ENCODE measurements around the gene ZNF543. TPM values are rescaled to one million over a fixed set of nuclear protein-coding genes. Genes with fewer than 3 reads are reported as not detected.
"Not testable (repeated sequence)": the region's sequence is repeated elsewhere in the genome, so short reads cannot be mapped to it uniquely, and the experiment has no call there.

ZNF543 gene
- total RNA-seq = 1 to 10 TPM; 8.2 to 8.4 TPM

DNA sequence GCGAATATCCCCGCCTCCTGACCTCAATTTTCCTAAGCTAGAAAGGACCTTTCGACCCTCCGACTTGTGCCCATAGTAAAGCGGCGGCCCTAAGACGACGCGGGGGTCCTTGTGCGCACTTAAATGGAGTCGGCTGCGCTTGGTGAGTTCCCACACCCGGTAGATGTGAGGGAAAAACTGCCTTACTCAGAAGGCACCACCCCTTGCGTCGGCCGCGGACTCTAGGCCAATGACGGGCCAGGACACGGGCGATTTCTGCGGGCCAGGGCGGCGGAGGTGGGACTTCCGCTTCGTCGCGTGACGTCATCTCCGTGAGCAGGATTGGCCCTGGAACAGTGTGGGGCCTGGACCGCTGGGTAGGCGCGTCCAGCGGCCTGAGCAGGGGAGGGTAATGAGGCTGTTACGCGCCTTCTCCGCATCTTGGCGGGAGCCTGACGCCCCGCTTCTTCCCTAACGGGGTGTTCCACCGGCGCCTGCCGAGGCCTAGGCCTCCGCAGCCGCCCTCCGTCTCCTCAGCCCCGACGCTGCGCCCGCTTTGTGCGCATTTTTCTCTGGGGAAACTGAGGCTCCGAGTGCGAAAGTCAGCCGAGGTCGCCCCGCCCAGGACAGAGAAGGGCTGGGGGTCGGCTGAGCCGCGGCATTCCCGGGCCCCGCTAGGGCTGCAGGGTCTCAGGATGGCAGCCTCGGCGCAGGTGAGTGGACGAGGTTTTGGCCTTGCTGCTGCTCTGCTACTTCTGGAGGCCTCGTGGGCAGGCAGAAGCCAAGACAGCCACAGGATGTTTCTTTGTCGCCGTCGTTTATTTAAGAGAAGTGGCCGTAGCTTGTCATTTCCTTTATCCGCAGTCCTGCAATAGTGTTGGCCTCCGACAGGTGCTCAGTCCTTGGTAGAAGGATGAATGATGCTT, at the start of gene ZNF543:
ZNF543 (plus strand) TSS at position 293 of the 905 bp plus-strand sequence; CDS start at position 675, 382 bp downstream.
- Mint-ChIP-seq H3K9me3 (peaks cover 24% of the 10 kb centered on the region), H3K4me1 (peaks cover 23% of the 10 kb centered on the region)

DNA sequence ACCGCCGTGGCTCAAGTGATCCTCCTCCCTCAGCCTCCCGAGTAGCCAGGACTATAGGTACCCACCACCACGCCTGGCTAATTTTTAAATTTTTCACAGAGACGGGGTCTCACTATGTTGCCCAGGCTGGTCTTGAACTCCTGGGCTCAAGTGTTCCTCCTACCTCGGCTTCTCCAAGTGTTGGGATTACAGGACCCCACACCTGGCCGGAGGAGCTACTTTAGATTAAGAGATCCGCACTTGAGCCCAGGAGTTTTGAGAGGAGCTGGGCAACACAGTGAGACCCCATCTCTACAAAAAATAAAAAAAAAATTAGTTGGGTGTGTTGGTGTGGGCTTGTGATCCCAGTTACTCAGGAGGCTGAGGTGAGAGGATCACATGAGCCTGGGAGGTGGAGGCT, 49.0 kb upstream of the ZNF543 start:
- no peak overlapping the region for H3K4me3 Mint-ChIP-seq
- H3K4me1 Mint-ChIP-seq = peaks cover 13% of the 10 kb centered on the region
- no peak for DNase-seq
- peaks cover 2% of the 10 kb centered on the region for H3K9me3 Mint-ChIP-seq
- H3K27ac Mint-ChIP-seq = no peak overlapping the region
- H3K36me3 Mint-ChIP-seq = peaks cover 63% of the 10 kb centered on the region
- no peaks in the 10 kb centered on the region for H3K27me3 Mint-ChIP-seq

More for the DNA sequence above, at the start of gene ZNF543:
- H3K27me3 Mint-ChIP-seq = peaks cover 19% of the 10 kb centered on the region
- peak within 1 kb of the TSS; percentile 86 for H3K4me3 Mint-ChIP-seq
- H3K27ac Mint-ChIP-seq = peak within 1 kb of the TSS; percentile 95
- peaks cover 52% of the 10 kb centered on the region for H3K36me3 Mint-ChIP-seq
- DNase-seq = peak; percentile 94

DNA sequence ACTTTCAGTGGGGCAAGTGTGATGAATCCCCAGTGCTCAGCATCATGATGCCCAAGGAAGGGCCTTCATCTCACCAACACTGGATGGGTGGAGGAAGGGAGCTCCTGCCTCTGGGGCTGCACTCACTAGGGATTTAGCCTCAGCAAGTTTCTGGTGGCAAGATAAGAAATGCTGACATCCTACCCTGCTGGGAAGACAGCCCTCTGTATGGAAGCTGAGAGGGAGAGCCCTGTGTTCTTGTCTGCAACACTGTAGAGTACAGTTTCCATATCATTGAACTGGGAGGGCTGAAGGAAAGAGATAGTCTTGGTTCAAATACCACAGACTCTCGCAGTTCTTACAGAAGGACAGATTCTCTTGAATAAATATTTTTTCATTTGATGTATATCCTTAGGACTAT, 47.3 kb upstream of the ZNF543 start:
- Mint-ChIP-seq H3K36me3 (peaks cover 59% of the 10 kb centered on the region), H3K27me3 (no peaks in the 10 kb centered on the region), H3K9me3 (peaks cover 2% of the 10 kb centered on the region), H3K27ac (no peak overlapping the region), H3K4me3 (no peak overlapping the region), H3K4me1 (peaks cover 14% of the 10 kb centered on the region)
- DNase-seq = no peak

DNA sequence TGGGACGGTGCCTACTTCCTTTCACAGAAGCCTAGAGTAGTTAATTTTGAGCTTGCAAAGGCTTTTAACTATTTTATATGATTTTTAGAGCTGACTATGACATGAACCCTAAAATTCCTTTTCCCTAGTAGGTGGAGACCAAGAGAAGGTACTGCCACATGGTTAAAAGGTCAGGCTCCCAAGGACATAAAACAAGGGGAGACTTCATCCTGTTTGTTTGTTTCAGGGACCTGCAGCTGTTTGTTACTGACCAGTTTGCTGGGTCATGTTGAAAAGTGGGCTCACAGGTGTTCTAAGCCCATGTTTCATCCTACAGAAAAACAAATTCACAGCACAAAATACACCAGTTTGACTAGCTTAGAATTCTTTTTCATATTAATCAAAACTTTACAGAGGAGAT, 43.8 kb upstream of the ZNF543 start:
- no peak overlapping the region for H3K4me3 Mint-ChIP-seq
- peaks cover 2% of the 10 kb centered on the region for H3K9me3 Mint-ChIP-seq
- no peak for DNase-seq
- H3K36me3 Mint-ChIP-seq = peaks cover 53% of the 10 kb centered on the region
- no peak overlapping the region for H3K27ac Mint-ChIP-seq
- H3K27me3 Mint-ChIP-seq = no peaks in the 10 kb centered on the region
- H3K4me1 Mint-ChIP-seq = peaks cover 17% of the 10 kb centered on the region

DNA sequence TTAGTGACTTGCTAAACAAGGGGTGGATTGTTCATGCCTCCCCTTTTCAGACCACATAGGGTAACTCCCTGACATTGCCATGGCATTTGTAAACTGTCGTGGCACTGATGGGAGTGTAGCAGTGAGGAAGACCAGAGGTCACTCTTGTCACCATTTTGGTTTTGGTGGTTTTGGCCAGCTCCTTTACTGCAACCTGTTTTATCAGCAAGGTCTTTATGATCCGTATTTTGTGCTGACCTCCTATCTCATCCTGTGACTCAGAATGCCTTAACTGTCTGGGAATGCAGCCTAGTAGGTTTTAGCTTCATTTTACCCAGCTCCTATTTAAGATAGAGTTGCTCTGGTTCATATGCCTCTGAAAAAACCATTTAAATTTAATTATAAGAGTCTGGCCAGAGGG, 41.8 kb upstream of the ZNF543 start:
- H3K36me3 Mint-ChIP-seq = peaks cover 58% of the 10 kb centered on the region
- peaks cover 32% of the 10 kb centered on the region for H3K4me1 Mint-ChIP-seq
- not testable (repeated sequence) for H3K4me3 Mint-ChIP-seq, DNase-seq, H3K9me3 Mint-ChIP-seq, H3K27me3 Mint-ChIP-seq, H3K27ac Mint-ChIP-seq

DNA sequence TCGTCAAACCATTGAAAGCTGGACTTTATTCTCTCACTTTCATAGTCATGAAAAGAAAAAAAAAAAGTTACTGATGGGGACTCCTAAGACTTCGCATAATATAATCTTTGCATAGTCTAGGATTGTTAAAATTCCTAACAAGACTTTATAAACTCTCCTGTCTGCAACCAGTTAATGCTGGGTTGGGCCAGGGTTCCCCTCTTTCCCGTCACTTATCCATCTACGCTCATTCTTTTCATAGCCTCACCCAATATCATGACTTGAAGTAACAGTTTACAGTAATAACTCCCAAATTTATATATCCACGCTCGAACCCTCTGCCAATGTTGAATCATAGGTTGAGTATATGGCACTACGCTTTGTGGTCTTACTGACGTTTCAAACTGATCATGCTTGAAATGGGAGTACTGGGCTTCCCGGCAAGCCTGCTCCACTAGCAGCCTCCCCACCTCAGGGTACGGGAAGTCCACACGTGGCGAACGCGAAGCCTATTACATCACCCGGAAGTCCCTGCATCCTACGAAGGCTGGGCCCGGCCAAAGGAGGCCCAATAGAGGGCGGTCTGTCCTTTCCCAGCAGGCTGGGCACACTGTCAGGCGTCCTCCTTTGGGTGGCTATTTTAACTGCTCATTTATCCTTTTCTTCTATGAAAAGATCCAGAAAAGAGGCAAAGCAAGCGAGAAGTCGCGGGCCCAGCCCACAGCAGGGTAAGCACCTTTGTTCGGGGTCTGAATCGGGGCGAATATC, 40.7 kb upstream of the ZNF543 start:
- no peak overlapping the region for H3K27ac Mint-ChIP-seq
- H3K27me3 Mint-ChIP-seq = no peaks in the 10 kb centered on the region
- no peak overlapping the region for H3K4me3 Mint-ChIP-seq
- DNase-seq = peak; percentile 85
- no peaks in the 10 kb centered on the region for H3K9me3 Mint-ChIP-seq
- peaks cover 34% of the 10 kb centered on the region for H3K4me1 Mint-ChIP-seq
- peaks cover 58% of the 10 kb centered on the region for H3K36me3 Mint-ChIP-seq

DNA sequence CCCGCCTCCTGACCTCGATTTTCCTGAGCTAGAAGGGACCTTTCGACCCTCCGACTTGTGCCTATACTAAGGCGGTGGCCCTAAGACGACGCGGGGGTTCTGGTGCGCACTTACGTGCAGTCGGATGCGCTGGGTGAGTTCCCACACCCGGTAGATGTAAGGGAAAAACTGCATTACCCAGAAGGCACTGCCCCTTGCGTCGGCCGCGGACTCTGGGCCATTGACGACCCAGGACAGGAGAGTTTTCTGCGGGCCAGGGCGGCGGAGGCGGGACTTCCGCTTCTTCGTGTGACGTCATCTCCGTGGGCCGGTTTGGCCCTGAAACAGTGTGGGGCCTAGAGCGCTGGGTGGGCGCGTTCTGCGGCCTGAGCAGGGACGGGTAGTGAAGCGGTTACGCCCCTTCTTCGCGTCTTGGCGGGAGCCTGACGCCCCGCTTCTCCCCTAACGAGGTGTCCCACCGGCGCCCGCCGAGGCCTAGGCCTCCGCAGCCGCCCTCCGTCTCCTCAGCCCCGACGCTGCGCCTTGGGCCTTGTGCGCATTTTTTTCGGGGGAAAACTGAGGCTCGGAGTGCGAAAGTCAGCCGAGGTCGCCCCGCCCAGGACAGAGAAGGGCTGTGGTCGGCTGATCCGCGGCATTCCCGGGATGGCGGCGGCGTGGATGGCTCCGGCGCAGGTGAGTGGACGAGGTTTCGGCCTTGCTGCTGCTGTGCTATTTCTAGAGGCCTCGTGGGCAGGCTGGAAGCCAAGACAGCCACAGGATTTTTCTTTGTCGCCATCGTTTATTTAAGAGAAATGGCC, 39.9 kb upstream of the ZNF543 start, which contains the start of gene ZNF460:
ZNF460 (plus strand) TSS at position 321 of the 797 bp plus-strand sequence; CDS start at position 643, 322 bp downstream.
- Mint-ChIP-seq H3K27me3 (no peaks in the 10 kb centered on the region), H3K27ac (no peak within 1 kb of the TSS), H3K4me1 (peaks cover 36% of the 10 kb centered on the region), H3K9me3 (no peaks in the 10 kb centered on the region), H3K36me3 (peaks cover 60% of the 10 kb centered on the region), H3K4me3 (no peak within 1 kb of the TSS)
- peak; percentile 97 for DNase-seq

DNA sequence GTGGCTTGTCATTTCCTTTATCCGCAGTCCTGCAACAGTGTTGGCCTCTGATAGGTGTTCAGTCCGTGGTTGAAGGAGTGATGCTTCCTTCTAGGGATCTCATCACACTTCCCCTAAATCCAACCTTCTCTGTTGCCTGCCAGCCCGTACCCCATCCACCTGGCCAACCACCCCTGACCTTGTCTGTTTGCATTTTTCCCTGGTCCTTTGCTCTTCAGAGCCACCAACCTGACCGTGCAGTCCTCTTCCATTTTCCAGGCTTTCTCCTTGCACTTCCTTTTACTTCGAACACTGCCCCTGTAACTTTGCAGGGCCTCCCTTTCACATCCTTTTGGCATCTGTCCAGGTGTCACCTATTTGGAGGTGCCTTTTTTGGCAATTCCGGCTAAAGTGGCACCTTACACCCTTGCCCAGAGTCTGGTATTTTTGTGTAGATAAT, 39.3 kb upstream of the ZNF543 start:
- Mint-ChIP-seq H3K9me3 (no peaks in the 10 kb centered on the region), H3K4me3 (no peak overlapping the region), H3K4me1 (peaks cover 36% of the 10 kb centered on the region), H3K27me3 (no peaks in the 10 kb centered on the region), H3K27ac (no peak overlapping the region), H3K36me3 (peaks cover 60% of the 10 kb centered on the region)
- peak; percentile 24 for DNase-seq

DNA sequence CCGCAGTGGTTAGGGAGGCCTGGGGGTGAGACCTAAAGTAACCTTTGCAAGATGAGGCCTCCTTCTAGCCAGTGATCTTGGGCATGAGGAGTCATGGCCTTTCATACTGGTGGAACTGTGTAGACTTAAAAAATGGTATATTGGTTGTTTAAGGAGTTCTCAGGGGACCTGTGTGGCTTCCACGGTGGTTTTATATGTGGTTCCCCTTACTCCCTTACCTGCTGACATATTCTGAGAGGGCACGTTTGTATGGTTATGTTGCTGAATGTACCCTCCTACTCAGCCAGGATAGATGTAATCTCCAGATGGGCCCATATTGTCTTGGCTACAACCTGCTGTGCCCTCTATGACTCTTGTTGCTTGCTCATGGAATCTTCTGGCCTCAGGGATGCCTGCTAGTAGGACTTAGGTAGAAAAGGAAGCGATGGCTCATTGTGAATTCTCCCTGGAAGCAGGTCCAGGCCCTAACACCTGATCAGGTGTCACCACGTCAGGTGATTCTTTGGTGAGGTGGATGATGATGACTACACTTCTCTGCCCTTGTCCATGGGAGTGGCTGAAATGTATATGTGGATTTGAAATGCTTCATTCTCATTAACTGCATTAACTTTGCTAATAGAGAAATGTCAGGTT, 38.1 kb upstream of the ZNF543 start:
- peak; percentile 24 for DNase-seq
- Mint-ChIP-seq H3K9me3 (peaks cover 2% of the 10 kb centered on the region), H3K36me3 (peaks cover 66% of the 10 kb centered on the region), H3K27me3 (no peaks in the 10 kb centered on the region), H3K4me1 (peaks cover 41% of the 10 kb centered on the region), H3K27ac (peak overlapping the region; percentile 89), H3K4me3 (no peak overlapping the region)

DNA sequence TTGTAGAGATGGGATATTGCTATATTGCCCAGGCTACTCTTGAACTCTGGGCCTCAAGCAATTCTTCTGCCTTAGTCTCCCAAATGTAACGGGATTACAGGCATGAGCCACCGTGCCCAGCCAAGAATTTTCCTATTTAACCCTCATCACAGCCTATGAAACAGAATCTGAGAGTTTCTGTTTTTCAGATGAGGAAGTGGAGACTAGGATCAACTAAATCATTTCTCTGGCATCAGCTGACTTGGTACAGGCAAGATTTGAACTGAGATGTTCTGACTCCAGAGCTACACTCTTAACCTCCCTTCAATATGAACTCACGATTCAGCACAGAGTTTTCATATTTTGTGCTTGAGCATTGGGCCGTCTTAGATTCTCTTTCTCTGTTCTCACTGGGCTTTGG, 31.9 kb upstream of the ZNF543 start:
- Mint-ChIP-seq H3K36me3 (peaks cover 96% of the 10 kb centered on the region), H3K4me1 (peaks cover 23% of the 10 kb centered on the region), H3K27ac (no peak overlapping the region), H3K4me3 (no peak overlapping the region), H3K9me3 (peaks cover 37% of the 10 kb centered on the region), H3K27me3 (no peaks in the 10 kb centered on the region)
- no peak for DNase-seq

DNA sequence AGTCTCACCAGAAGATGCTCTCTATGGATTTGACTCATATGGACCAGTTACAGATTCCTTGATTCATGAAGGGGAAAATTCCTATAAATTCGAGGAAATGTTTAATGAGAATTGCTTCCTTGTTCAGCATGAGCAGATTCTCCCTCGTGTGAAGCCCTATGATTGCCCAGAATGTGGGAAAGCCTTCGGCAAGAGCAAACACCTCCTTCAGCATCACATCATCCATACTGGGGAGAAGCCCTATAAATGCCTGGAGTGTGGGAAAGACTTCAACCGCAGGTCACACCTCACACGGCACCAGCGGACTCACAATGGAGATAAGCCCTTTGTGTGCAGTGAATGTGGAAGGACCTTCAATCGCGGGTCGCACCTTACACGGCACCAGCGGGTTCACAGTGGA, 29.3 kb upstream of the ZNF543 start:
- peaks cover 57% of the 10 kb centered on the region for H3K9me3 Mint-ChIP-seq
- H3K27me3 Mint-ChIP-seq = no peaks in the 10 kb centered on the region
- peaks cover 12% of the 10 kb centered on the region for H3K4me1 Mint-ChIP-seq
- peaks cover 98% of the 10 kb centered on the region for H3K36me3 Mint-ChIP-seq
- no peak overlapping the region for H3K27ac Mint-ChIP-seq
- DNase-seq = no peak
- H3K4me3 Mint-ChIP-seq = no peak overlapping the region

DNA sequence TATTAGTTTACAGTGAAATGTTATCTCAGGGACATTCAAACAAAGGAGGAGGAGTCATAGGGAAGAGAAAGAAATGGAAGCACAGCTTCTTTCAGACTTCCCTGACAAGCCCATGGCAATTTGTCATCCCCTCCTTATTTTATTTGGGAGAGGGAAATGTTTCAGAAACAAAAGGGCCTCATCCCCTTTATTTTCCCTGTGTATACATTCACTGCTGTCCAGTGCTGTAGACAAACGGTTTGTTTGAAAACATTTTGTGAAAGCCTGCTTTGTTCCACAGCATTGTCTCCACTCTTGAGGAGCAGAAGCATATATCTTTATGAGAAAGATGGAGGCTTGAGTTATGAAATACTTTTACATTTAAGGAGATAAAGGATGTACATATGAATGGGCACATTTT, 27.7 kb upstream of the ZNF543 start:
- Mint-ChIP-seq H3K36me3 (peaks cover 96% of the 10 kb centered on the region), H3K4me1 (peaks cover 8% of the 10 kb centered on the region), H3K4me3 (no peak overlapping the region), H3K9me3 (peaks cover 63% of the 10 kb centered on the region), H3K27me3 (no peaks in the 10 kb centered on the region), H3K27ac (no peak overlapping the region)
- DNase-seq = no peak

DNA sequence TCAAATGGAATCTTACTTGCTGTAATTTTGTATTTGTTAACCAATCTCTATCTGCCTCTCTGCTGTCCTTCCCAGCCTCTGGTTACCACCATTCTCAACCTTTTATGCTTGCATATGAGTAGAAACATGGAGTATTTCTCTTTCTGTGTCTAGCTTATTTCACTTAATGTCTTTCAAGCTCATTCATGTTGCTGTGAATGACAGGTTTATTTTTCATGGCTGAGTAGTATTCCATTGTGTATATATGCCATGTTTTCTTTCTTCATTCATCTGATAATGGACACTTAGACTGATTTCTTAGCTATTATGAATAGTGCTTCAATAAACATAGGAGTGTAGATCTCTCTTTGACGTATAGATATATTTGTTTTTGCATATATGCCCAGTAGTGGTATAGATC, 26.6 kb upstream of the ZNF543 start:
- no peak for DNase-seq
- Mint-ChIP-seq H3K4me3 (no peak overlapping the region), H3K27ac (no peak overlapping the region), H3K9me3 (peaks cover 68% of the 10 kb centered on the region), H3K27me3 (no peaks in the 10 kb centered on the region), H3K4me1 (peaks cover 12% of the 10 kb centered on the region), H3K36me3 (peaks cover 96% of the 10 kb centered on the region)

DNA sequence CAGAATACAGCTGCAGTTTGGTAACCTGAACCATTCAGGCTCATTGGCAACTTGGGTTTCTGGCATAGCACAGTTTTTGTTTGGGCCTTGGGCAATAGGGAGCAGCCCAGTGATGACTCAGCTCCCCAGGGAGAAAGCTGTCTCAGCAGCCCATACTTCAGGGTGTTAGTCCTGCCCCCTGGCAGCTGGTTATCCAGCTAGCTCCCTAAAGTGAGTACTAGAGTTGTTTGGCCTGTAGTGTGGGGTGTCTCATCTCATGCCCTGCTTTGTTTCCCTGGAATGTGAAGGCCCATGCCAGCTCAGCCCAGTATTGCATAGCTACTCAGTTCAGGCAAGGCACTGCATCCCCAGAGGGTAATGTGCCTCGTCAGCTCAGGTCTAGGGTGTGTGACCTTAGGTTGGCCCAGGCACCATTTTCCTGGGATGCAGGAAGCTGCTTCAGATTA, 18.2 kb upstream of the ZNF543 start:
- H3K4me3 Mint-ChIP-seq = no peak overlapping the region
- H3K27me3 Mint-ChIP-seq = no peaks in the 10 kb centered on the region
- H3K36me3 Mint-ChIP-seq = peaks cover 76% of the 10 kb centered on the region
- H3K9me3 Mint-ChIP-seq = peaks cover 27% of the 10 kb centered on the region
- H3K27ac Mint-ChIP-seq = no peak overlapping the region
- no peak for DNase-seq
- H3K4me1 Mint-ChIP-seq = peaks cover 10% of the 10 kb centered on the region
